Skin epidermis (tissue), 12 donors: ENCODE measurements around the gene MEIOSIN.
"Not testable (repeated sequence)": the region's sequence is repeated elsewhere in the genome, so short reads cannot be mapped to it uniquely, and the experiment has no call there.

Experiments used
- H3K27ac ChIP-seq, 21 experiments: fragments of 200-600 bp; sonication (generic) in 11 of 21; one replicate each; pipeline ENCODE4 v1.5.0; 2020; ENCODE audit warnings: mild to moderate bottlenecking in 3 of 21, inconsistent platforms in 2 of 21, moderate library complexity in 2 of 21
- H3K4me3 ChIP-seq, 7 experiments: fragments of 200-600 bp; sonication (generic) in 2 of 7; one replicate each; pipeline ENCODE4 v1.5.0; 2020; ENCODE audit warnings: inconsistent platforms in 2 of 7, mild to moderate bottlenecking in 2 of 7, moderate library complexity in 1 of 7

Gene MEIOSIN

DNA sequence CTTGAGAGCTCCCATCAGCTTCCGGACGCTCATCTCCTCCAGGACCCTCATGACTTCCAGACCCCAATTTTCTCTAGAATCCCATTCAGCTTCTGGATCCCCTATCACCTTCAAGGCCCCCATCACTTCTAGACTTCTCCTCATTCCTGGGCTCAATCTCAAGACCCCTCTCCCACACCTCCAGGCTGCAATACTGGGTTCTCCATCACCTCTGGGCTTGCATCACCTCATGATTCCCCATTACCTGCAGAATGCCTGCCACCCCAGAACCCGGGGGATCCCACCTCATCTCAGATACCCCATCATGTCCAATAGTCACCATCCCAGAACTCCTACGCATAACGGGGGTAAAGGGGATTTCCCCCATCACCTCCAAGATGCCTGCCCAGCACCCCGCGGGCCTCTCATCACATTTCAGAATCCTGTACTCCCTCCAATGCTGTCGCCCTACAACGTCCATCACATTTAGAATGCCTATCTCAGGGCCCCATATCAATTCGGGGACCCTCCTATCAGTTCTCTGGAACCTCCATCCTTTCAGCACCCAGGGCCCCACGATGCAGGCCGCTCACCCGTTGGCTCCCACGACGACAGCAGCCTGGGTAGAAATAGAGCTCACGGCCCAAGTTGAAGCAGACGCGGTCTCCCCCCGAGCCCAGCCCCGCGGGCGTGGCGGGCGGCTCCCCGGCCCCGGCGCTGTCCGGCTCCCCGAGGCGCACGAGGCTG, 58.7 kb downstream of the MEIOSIN start:
- Histone ChIP-seq H3K27ac (peak overlapping the region in 19 of 21 experiments; percentile 3 to 89 (median 74)), H3K4me3 (peak overlapping the region; percentile 48 to 82 (median 58))

- peak within 1 kb of the TSS in 20 of 21 experiments; percentile 53 to 89 (median 75) for H3K27ac ChIP-seq
Observed at GRCh38 chr19:45792470-45793177, 59.4 kb downstream of the MEIOSIN start, which contains the start of gene DMWD. Gene DMWD, minus strand, starts transcription at chr19:45792845. Its CDS starts 89 bp downstream, at chr19:45792756.

GRCh38 chr19:45793178-45793564, 59.9 kb downstream of the MEIOSIN start:
- Histone ChIP-seq H3K4me3 (peak overlapping the region in 3 of 7 experiments; percentile 58 to 82 (median 66)), H3K27ac (peak overlapping the region in 1 of 21 experiments; percentile 4)

More at GRCh38 chr19:45792470-45793177, 59.4 kb downstream of the MEIOSIN start, which contains the start of gene DMWD:
- H3K4me3 ChIP-seq, result peak within 1 kb of the TSS; percentile 48 to 82 (median 58)

DNA sequence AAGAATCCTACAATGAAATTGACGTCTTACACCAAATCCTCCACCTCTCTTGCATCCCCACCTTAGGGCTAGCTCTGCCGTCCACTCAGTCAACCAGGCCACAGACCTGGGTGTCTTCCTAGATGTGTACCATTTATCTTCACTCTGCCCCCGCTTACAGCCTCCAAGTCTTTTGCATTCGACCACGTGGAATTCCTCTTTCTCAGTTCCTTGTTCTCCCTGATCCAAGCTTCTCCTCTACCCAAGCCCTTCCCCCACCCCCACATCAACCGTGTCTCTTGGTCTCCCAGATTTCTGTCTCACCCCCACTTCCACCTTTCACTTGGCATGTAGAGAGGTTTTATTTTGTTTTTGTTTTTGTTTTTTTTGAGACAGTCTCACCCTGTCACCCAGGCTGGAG, 60.6 kb downstream of the MEIOSIN start:
- Histone ChIP-seq H3K27ac (no peak overlapping the region), H3K4me3 (no peak overlapping the region)

DNA sequence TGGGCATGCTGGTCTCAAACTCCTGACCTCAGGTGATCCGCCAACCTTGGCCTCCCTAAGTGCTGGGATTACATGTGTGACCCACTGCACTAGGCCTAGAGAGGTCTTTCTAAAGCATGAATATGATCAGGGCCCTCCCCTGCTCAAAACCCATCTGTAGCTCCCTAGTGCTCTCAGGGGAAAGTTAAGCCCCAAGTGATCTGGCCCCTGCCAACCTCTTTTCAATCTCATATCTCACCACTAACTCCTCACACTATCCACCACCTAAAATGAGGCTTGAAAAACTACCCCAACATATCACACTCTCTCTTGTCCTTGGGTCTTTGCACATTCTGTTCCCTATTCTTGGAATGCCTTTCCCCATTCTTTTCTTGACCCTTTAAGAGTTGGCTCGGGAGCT, 61.4 kb downstream of the MEIOSIN start:
- H3K4me3 ChIP-seq, result no peak overlapping the region
- no peak overlapping the region for H3K27ac ChIP-seq

GRCh38 chr19:45798995-45799517, 65.8 kb downstream of the MEIOSIN start:
- H3K27ac ChIP-seq, result peak overlapping the region in 6 of 21 experiments; percentile 6 to 46 (median 34)
- no peak overlapping the region for H3K4me3 ChIP-seq

DNA sequence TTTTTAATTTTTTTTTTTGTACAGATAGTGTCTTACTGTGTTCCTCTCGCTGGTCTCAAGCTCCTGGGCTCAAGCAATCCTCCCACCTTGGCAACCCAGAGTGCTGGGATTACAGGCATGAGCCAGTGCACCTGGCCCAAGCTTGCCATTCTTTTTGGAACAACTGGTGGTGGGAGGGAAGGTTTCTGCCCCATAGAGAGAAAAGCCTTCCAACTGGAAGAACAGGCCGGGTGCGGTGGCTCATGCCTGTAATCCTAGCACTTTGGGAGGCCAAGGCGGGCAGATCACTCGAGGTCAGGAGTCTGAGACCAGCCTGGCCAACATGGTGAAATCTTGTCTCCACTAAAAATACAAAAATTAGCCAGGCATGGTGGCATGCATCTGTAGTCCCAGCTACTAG, 66.3 kb downstream of the MEIOSIN start:
- H3K27ac ChIP-seq, result peak overlapping the region in 6 of 21 experiments; percentile 6 to 46 (median 34)
- H3K4me3 ChIP-seq, result not testable (repeated sequence)

GRCh38 chr19:45800070-45800553, 66.9 kb downstream of the MEIOSIN start:
- no peak overlapping the region for H3K4me3 ChIP-seq

DNA sequence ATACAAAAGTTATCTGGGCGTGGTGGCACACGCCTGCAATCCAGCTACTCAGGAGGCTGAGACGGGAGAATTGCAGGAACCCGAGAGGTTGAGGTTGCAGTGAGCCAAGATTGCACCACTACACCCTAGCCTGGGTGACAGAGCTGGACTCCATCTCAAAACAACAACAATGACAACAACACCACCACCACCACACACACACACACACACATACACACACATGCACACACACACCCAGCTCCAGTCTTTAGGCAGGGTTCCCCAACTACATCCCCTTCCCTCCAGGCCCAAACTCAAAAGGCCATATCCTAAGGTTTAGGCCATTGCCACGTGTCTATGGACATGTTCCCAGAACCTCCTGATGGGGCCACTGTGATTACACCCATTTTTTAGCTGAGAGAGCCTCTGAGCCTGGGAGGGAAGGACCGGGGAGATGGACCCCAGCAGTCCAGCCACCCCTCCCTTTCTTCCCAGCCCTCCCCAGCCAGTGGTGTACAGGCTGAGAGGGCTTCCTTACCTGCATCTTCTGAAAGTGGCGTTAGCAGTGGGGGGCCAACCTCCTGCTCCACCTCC, 68.5 kb downstream of the MEIOSIN start:
- no peak overlapping the region for H3K4me3 ChIP-seq
- H3K27ac ChIP-seq, result no peak overlapping the region

More at GRCh38 chr19:45800070-45800553, 66.9 kb downstream of the MEIOSIN start:
- H3K27ac ChIP-seq, result peak overlapping the region in 4 of 21 experiments; percentile 6 to 45 (median 33)

GRCh38 chr19:45804140-45804958, 71.1 kb downstream of the MEIOSIN start:
- no peak overlapping the region for H3K4me3 ChIP-seq
- H3K27ac ChIP-seq, result no peak overlapping the region

GRCh38 chr19:45804959-45805230, 71.7 kb downstream of the MEIOSIN start:
- no peak overlapping the region for H3K4me3 ChIP-seq
- no peak overlapping the region for H3K27ac ChIP-seq

- Histone ChIP-seq H3K27ac (no peak overlapping the region), H3K4me3 (no peak overlapping the region)
Observed at GRCh38 chr19:45805719-45806118, 72.5 kb downstream of the MEIOSIN start.

DNA sequence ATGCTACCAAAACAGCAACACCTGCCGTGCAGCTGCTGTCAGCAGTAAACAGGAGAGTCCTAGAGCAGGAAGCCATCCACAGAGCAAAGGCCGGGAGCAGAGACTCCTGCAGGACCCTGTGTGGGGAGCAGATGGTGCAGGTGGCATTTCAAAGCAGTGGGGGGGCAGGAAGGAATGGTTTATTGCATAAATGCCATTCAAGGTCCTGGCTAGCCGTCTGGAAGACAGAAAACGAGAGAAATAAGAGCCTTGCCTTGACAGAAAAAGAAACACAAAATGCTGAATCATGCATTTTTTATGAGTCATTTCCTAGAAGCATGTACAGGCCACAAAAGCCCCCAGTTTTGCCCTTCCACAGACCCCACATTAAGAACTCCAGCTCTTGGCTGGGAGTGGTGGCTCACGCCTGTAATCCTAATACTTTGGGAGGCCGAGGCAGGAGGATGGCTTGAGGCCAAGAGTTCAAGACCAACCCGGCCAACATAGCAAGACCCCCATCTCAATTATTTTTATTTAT, 76.5 kb downstream of the MEIOSIN start:
- Histone ChIP-seq H3K4me3 (no peak overlapping the region), H3K27ac (peak overlapping the region in 1 of 21 experiments; percentile 18)

DNA sequence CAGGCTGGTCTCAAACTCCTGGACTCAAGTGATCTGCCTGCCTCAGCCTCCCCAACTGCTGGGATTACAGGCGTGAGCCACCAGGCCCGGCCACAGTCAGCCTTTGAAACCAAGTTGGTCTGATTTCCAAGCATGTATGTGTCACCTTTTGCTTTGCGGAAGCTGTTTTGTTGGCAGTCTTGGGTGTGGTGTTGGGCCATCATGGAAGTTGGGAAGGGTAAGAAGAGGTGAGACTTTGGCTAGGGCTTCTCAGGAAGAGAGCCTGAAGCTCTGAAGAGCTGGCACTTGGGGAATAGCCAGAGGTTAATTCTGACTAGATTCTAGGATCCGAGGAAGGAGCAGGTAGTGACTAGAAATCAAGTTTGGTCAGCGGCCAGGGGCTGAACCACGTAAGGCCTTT, 79.1 kb downstream of the MEIOSIN start:
- H3K27ac ChIP-seq, result peak overlapping the region in 6 of 21 experiments; percentile 10 to 50 (median 35)
- no peak overlapping the region for H3K4me3 ChIP-seq
